Lower leg skin (tissue), 4 donors: ENCODE data around the gene LHX3. TPM values are rescaled to one million over a fixed set of nuclear protein-coding genes. Genes with fewer than 3 reads are reported as not detected.

ENCODE experiments used
- DNase-seq, 2 donors: peaks; one replicate each; pipeline ENCODE4 v3.0.0-alpha.2; 2019; ENCODE audit warnings: low spot score in 2 of 2
- H3K4me3 ChIP-seq: fragments of 200-600 bp; sonication (generic); 2 replicates; pipeline ENCODE4 v1.5.1; 2017; ENCODE audit warnings: mild to moderate bottlenecking, low read depth; ENCODE audit not compliant: poor library complexity, severe bottlenecking
- CTCF ChIP-seq, 3 donors: fragments of 450-650 bp; IDR thresholded peaks; one replicate each; pipeline ENCODE4 v1.5.1; 2016; ENCODE audit warnings: antibody characterized with exemption in 3 of 3, mild to moderate bottlenecking in 3 of 3, moderate library complexity in 2 of 3
- POLR2A ChIP-seq, 2 donors: fragments of 450-650 bp; IDR thresholded peaks; one replicate each; pipeline ENCODE4 v1.6.1; 2016 to 2017; ENCODE audit warnings: antibody characterized with exemption in 2 of 2, mild to moderate bottlenecking in 1 of 2, moderate library complexity in 1 of 2
- WGBS, 2 donors: methylation state at CpG; one replicate each; pipeline ENCODE4 v1.1.5; 2018; 5-methylcytosine and 5-hydroxymethylcytosine counted together
- intact Hi-C: fragments of 100-400 bp; cut with DNase I; formaldehyde crosslinking; loops from one replicate; pipeline ENCODE4 v1.15.0; 2023; ENCODE audit warnings: low total_unique reads
- total RNA-seq, 4 donors: library from RNA; depleted of rRNA; stranded (reverse); fragments of >200 nt; gene quantifications; one replicate each; pipeline ENCODE4 v1.1.0, GENCODE V29; 2016

The LHX3 gene
- total RNA-seq, 4 donors from 2014 or later = 0.42 TPM; not detected in 3

- no peak overlapping the region for H3K4me3 ChIP-seq
- intact Hi-C loops = no loop called here
- 4 to 5% methylated on average over 20 to 48 of the region's 51 CpGs for whole genome bisulfite sequencing, 2 donors
- no peak for TF ChIP-seq POLR2A (IDR thresholded peaks at IDR 0.05)
- TF ChIP-seq CTCF (IDR thresholded peaks at IDR 0.05) = no peak
- DNase-seq = no peak
Measured at GRCh38 chr9:136192289-136193126, 12.4 kb downstream of the LHX3 start.

- whole genome bisulfite sequencing, 2 donors = 21 to 23% methylated on average over 9 of the region's 9 CpGs
- intact Hi-C loops = no loop called here
- DNase-seq = no peak
- no peak for TF ChIP-seq CTCF (IDR thresholded peaks at IDR 0.05)
- TF ChIP-seq POLR2A (IDR thresholded peaks at IDR 0.05) = no peak
- no peak overlapping the region for H3K4me3 ChIP-seq
Measured at GRCh38 chr9:136191960-136192286, 13.0 kb downstream of the LHX3 start.

GRCh38 chr9:136191099-136191959 lies 13.6 kb downstream of the LHX3 start:
- no peak for DNase-seq
- H3K4me3 ChIP-seq = no peak overlapping the region
- TF ChIP-seq POLR2A (IDR thresholded peaks at IDR 0.05) = no peak
- TF ChIP-seq CTCF (IDR thresholded peaks at IDR 0.05) = no peak
- WGBS, 2 donors = 39 to 47% methylated on average over 25 to 29 of the region's 30 CpGs
- intact Hi-C loops = no loop called here

GRCh38 chr9:136190656-136191055 lies 14.3 kb downstream of the LHX3 start:
- intact Hi-C loops = no loop called here
- 51 to 54% methylated on average over 10 of the region's 11 CpGs for WGBS, 2 donors
- H3K4me3 ChIP-seq = no peak overlapping the region
- DNase-seq = no peak
- no peak for TF ChIP-seq POLR2A (IDR thresholded peaks at IDR 0.05)
- TF ChIP-seq CTCF (IDR thresholded peaks at IDR 0.05) = no peak

- no peak for DNase-seq
- WGBS, 2 donors = 67 to 72% methylated on average over 7 of the region's 7 CpGs
- no peak overlapping the region for H3K4me3 ChIP-seq
- TF ChIP-seq CTCF (IDR thresholded peaks at IDR 0.05) (no peak), POLR2A (IDR thresholded peaks at IDR 0.05) (no peak)
- intact Hi-C loops = no loop called here
Measured at GRCh38 chr9:136190237-136190601, 14.7 kb downstream of the LHX3 start.
